HG03469 (cell line): ENCODE data around the gene THRB.

ENCODE experiments used
- ATAC-seq: cut with Tn5 transposase; IDR thresholded peaks from one replicate; pipeline ENCODE4 v1.9.1; 2021; ENCODE audit warnings: mild to moderate bottlenecking, moderate library complexity, moderate number of reproducible peaks; ENCODE audit not compliant: unreplicated experiment

THRB gene

GRCh38 chr3:24492971-24493551 is 1.6 kb downstream of the THRB start:
- no peak for ATAC-seq

GRCh38 chr3:24490151-24490550 is 4.5 kb downstream of the THRB start:
- no peak for ATAC-seq

- no peak for ATAC-seq
Observed at GRCh38 chr3:24487325-24488262, 7.1 kb downstream of the THRB start.

- ATAC-seq: no peak
Observed at GRCh38 chr3:24485511-24485910, 9.1 kb downstream of the THRB start.

GRCh38 chr3:24483873-24484272 is 10.8 kb downstream of the THRB start:
- no peak for ATAC-seq

GRCh38 chr3:24482096-24482705 is 12.4 kb downstream of the THRB start:
- ATAC-seq: no peak

- no peak for ATAC-seq
Observed at GRCh38 chr3:24481193-24481592, 13.5 kb downstream of the THRB start.

GRCh38 chr3:24480497-24480896 is 14.2 kb downstream of the THRB start:
- ATAC-seq: no peak

- ATAC-seq: no peak
Observed at GRCh38 chr3:24479816-24480215, 14.8 kb downstream of the THRB start.

- no peak for ATAC-seq
Observed at GRCh38 chr3:24476871-24477656, 17.6 kb downstream of the THRB start.

GRCh38 chr3:24475925-24476324 is 18.7 kb downstream of the THRB start:
- no peak for ATAC-seq

- ATAC-seq: no peak
Observed at GRCh38 chr3:24474862-24475261, 19.8 kb downstream of the THRB start.

GRCh38 chr3:24472358-24472757 is 22.3 kb downstream of the THRB start:
- no peak for ATAC-seq

- ATAC-seq: no peak
Observed at GRCh38 chr3:24471486-24471885, 23.2 kb downstream of the THRB start.

- ATAC-seq: no peak
Observed at GRCh38 chr3:24470277-24470676, 24.4 kb downstream of the THRB start.

- no peak for ATAC-seq
Observed at GRCh38 chr3:24464389-24464788, 30.3 kb downstream of the THRB start.

- no peak for ATAC-seq
Observed at GRCh38 chr3:24462737-24463136, 31.9 kb downstream of the THRB start.

- ATAC-seq: no peak
Observed at GRCh38 chr3:24460974-24461373, 33.7 kb downstream of the THRB start.

GRCh38 chr3:24457719-24458118 is 36.9 kb downstream of the THRB start:
- no peak for ATAC-seq

GRCh38 chr3:24454856-24455255 is 39.8 kb downstream of the THRB start:
- ATAC-seq: no peak

- no peak for ATAC-seq
Observed at GRCh38 chr3:24454393-24454792, 40.3 kb downstream of the THRB start.
